Natural killer cell (primary cell): ENCODE measurements around the gene MOB3C. TPM values are rescaled to one million over a fixed set of nuclear protein-coding genes. Genes with fewer than 3 reads are reported as not detected.

Experiments
- ATAC-seq, 3 donors: fragments of 150-1000 bp in 2 of 3; fragments of 200-7000 bp in 1 of 3; cut with Tn5 transposase; 1 replicate in 1 of 3; 2 replicates in 2 of 3; pipeline ENCODE4 v1.10.0; 2021; ENCODE audit warnings: mild to moderate bottlenecking in 2 of 3, moderate library complexity in 2 of 3
- DNase-seq, 2 donors: peaks; one replicate each; pipeline versions ENCODE4 v3.0.0 to v3.0.0-alpha.2; 2013 to 2021; ENCODE audit warnings: mixed read lengths in 1 of 2
- H3K27ac ChIP-seq: one replicate; pipeline ENCODE4 v1.5.1; 2013; ENCODE audit warnings: mild to moderate bottlenecking, low read length
- H3K27me3 ChIP-seq: one replicate; pipeline ENCODE4 v1.6.1; 2013; ENCODE audit warnings: low read length; ENCODE audit not compliant: control insufficient read depth, insufficient read depth
- H3K36me3 ChIP-seq: one replicate; pipeline ENCODE4 v1.6.1; 2013; ENCODE audit warnings: low read length; ENCODE audit not compliant: control insufficient read depth, insufficient read depth
- H3K4me1 ChIP-seq: one replicate; pipeline ENCODE4 v1.6.1; 2013; ENCODE audit warnings: low read length; ENCODE audit not compliant: control insufficient read depth, insufficient read depth
- H3K4me3 ChIP-seq: one replicate; pipeline ENCODE4 v1.5.1; 2013; ENCODE audit warnings: low read length
- H3K9me3 ChIP-seq: one replicate; pipeline ENCODE4 v1.6.1; 2013; ENCODE audit warnings: low read length; ENCODE audit not compliant: control insufficient read depth, insufficient read depth
- H3K27ac Mint-ChIP-seq, 2 donors: one replicate each; pipeline ENCODE4 v1.8.0; 2022; ENCODE audit warnings: mild to moderate bottlenecking in 2 of 2, mixed read lengths in 2 of 2, moderate library complexity in 1 of 2
- H3K27me3 Mint-ChIP-seq, 2 donors: one replicate each; pipeline ENCODE4 v1.8.0; 2022; ENCODE audit warnings: low read depth in 2 of 2, mixed read lengths in 2 of 2
- H3K36me3 Mint-ChIP-seq: one replicate; pipeline ENCODE4 v1.8.0; 2022; ENCODE audit warnings: mixed read lengths
- H3K4me1 Mint-ChIP-seq, 2 donors: one replicate each; pipeline ENCODE4 v1.8.0; 2022; ENCODE audit warnings: mixed read lengths in 2 of 2
- H3K4me3 Mint-ChIP-seq: one replicate; pipeline ENCODE4 v1.8.0; 2022; ENCODE audit warnings: mild to moderate bottlenecking, moderate library complexity, mixed read lengths
- H3K9me3 Mint-ChIP-seq, 2 donors: one replicate each; pipeline ENCODE4 v1.8.0; 2022; ENCODE audit warnings: mixed read lengths in 2 of 2
- WGBS: methylation state at CpG from one replicate; pipeline ENCODE4 v1.1.7; 2013; ENCODE audit warnings: missing lambda C conversion rate; ENCODE audit not compliant: insufficient coverage; 5-methylcytosine and 5-hydroxymethylcytosine counted together
- intact Hi-C: fragments of 100-400 bp; cut with micrococcal nuclease; formaldehyde crosslinking; loops from one replicate; pipeline ENCODE4 v1.14.2; 2022
- total RNA-seq, 4 donors: library from RNA; stranded (reverse); fragments of 120-200 nt in 1 of 4; gene quantifications; one replicate each; pipeline versions ENCODE4 v1.2.3 to v1.2.4, GENCODE V29; 2013 to 2022
- TF ChIP-seq, protein P1 (sequence below): fragments of 200-600 bp; IDR thresholded peaks from one replicate; pipeline ENCODE4 v1.8.0; 2022; ENCODE audit warnings: antibody characterized with exemption

MOB3C gene
- total RNA-seq, 3 donors from 2014 or later (not counting 1 experiment from before 2014, with no cell fraction given), result 16.7 to 25.1 (median 19.2) TPM

DNA sequence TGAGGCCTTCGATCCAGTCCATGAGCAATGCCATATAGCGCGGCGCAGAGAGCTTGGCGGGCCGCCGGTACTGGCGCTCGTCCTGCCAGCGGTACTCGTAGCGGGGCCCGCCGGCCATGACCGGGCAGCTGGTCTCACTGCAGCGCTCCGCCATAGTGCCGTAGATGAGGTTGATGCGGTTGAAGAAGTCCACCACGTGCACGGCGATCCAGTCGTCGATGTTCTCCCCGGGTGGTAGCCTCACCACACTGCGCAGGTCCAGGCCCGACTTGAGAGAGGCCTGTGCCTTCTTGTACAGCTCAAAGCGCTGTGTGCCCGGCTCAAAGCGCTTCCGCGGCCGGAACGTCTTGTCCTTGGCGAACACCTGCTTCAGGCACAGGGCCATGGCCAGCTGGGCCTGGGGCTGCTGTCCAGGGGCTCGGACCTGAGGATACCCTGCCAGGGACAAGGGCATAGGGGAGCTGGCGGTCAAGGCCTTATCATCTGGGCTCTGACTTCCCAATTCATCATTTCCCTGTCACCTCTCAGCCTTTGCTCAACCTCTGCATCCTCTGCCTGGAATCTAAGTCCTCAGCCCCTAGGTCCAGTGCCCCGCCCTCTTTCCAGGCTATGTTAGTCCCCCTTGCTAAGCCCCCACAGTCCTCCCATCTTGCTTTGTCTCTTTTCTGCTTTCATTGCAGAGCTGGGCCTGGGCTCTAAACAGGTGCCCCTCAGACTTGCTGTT, 3.5 kb downstream of the MOB3C start:
- Histone ChIP-seq H3K27ac (no peak overlapping the region), H3K36me3 (peaks cover 23% of the 10 kb centered on the region)
- TF ChIP-seq, protein P1, sequence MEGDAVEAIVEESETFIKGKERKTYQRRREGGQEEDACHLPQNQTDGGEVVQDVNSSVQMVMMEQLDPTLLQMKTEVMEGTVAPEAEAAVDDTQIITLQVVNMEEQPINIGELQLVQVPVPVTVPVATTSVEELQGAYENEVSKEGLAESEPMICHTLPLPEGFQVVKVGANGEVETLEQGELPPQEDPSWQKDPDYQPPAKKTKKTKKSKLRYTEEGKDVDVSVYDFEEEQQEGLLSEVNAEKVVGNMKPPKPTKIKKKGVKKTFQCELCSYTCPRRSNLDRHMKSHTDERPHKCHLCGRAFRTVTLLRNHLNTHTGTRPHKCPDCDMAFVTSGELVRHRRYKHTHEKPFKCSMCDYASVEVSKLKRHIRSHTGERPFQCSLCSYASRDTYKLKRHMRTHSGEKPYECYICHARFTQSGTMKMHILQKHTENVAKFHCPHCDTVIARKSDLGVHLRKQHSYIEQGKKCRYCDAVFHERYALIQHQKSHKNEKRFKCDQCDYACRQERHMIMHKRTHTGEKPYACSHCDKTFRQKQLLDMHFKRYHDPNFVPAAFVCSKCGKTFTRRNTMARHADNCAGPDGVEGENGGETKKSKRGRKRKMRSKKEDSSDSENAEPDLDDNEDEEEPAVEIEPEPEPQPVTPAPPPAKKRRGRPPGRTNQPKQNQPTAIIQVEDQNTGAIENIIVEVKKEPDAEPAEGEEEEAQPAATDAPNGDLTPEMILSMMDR, result no peak

DNA sequence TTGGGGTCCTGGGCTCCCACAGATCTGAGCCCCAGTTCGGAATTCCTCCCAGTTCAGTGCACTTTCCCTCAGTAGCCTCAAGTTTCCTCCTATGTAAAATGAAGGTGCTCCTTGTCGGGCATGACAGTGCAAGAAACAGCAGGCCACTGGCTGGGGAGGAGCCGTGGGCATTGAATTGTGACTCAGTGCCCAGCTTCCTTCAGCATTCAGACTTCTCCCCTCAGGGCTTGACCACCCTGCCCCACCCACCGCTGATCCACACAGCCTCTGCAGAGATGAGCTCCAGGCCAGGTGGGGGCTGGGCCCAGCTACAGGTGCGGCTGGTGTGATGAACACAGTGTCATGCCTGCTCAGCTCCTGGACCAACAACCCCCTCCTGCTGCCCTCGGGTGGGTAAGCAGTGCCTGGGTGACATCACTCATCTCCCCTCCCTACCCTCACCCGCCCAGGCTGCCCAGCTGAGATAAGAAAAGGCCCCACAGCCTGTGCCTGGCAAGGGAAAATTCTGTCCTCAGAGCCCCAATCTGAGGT, 4.9 kb downstream of the MOB3C start:
- no peaks in the 10 kb centered on the region for H3K27me3 ChIP-seq
- no peak for DNase-seq
- Mint-ChIP-seq H3K27me3 (no peaks in the 10 kb centered on the region), H3K27ac (peak overlapping the region in 1 of 2 donors; percentile 14), H3K9me3 (no peaks in the 10 kb centered on the region), H3K4me3 (no peak overlapping the region), H3K36me3 (no peaks in the 10 kb centered on the region), H3K4me1 (peaks cover 49 to 56% of the 10 kb centered on the region in 2 donors)
- no peak overlapping the region for H3K4me3 ChIP-seq
- H3K9me3 ChIP-seq, result no peaks in the 10 kb centered on the region
- peaks cover 26% of the 10 kb centered on the region for H3K36me3 ChIP-seq
- TF ChIP-seq, protein P1, result no peak
- H3K27ac ChIP-seq, result no peak overlapping the region
- H3K4me1 ChIP-seq, result peaks cover 48% of the 10 kb centered on the region
- 78% methylated on average over 7 of the region's 7 CpGs for WGBS
- intact Hi-C loops, result no loop called here
- ATAC-seq, result no peak

More for the DNA sequence above, 3.5 kb downstream of the MOB3C start:
- Mint-ChIP-seq H3K36me3 (no peaks in the 10 kb centered on the region), H3K4me3 (peak overlapping the region; percentile 37), H3K9me3 (no peaks in the 10 kb centered on the region), H3K27ac (peak overlapping the region; percentile 18 to 94), H3K27me3 (no peaks in the 10 kb centered on the region), H3K4me1 (peaks cover 59 to 66% of the 10 kb centered on the region in 2 donors)
- ATAC-seq (no peak), DNase-seq (no peak)
- intact Hi-C loops, result no loop called here
- 97% methylated on average over 38 of the region's 38 CpGs for WGBS
- Histone ChIP-seq H3K4me1 (peaks cover 56% of the 10 kb centered on the region), H3K4me3 (no peak overlapping the region), H3K9me3 (no peaks in the 10 kb centered on the region), H3K27me3 (no peaks in the 10 kb centered on the region)

DNA sequence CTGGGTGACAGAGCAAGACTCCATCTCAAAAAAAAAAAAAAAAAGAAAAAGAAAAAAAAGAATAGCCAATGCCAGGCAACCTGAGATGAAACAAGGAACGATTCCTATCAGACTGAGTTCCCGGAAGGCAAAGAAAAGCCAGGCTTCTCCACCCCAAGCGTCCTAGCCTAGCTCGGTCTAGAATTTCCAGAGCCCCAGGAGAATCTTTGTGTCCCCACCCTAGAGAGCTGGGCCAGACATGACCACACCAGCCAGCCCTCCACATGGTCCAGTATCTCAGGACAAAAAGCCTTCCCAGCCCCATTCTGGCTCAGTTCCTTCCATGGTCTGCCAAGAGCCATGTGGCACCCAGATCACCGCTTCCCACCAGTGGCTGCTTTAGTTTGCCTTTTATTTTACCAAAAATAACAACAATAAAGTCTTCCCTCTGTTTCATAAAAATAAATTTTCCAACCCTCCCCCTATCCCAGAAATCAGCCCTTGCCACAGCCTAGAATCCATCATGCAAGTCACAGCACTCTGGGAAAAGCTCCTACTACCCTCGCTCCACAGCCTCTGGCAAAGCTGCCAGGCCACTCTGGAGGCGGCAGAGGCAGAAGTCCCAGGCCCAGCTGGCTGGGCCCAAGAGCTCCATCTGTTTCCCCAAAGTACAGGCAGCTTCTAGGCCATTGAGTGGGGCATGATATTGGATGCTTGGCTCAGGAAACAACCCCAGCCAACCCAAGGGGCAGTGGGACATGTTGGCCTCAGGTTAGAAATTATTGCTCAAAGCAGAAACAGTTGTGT, 9.1 kb downstream of the MOB3C start:
- no peaks in the 10 kb centered on the region for H3K36me3 Mint-ChIP-seq
- H3K4me1 Mint-ChIP-seq, result peaks cover 52 to 56% of the 10 kb centered on the region in 2 donors
- Histone ChIP-seq H3K27me3 (no peaks in the 10 kb centered on the region), H3K4me3 (no peak overlapping the region), H3K27ac (no peak overlapping the region), H3K9me3 (no peaks in the 10 kb centered on the region), H3K36me3 (peaks cover 26% of the 10 kb centered on the region), H3K4me1 (peaks cover 37% of the 10 kb centered on the region)
- DNase-seq (no peak), ATAC-seq (no peak)
- H3K4me3 Mint-ChIP-seq, result peak overlapping the region; percentile 21
- intact Hi-C loops, result no loop called here
- no peaks in the 10 kb centered on the region for H3K27me3 Mint-ChIP-seq
- TF ChIP-seq, protein P1, result no peak
- no peaks in the 10 kb centered on the region for H3K9me3 Mint-ChIP-seq
- WGBS, result 97% methylated on average over 7 of the region's 7 CpGs
- no peak overlapping the region for H3K27ac Mint-ChIP-seq
